HepG2 (cell line): ENCODE data around the gene ARMH4. TPM values are rescaled to one million over a fixed set of nuclear protein-coding genes. Genes with fewer than 3 reads are reported as not detected.

Experiments used
- ATAC-seq: fragments of 200-7000 bp; cut with Tn5 transposase; 3 replicates; pipeline ENCODE4 v1.9.1; 2020; ENCODE audit warnings: mild to moderate bottlenecking, moderate library complexity
- BruUV-seq: library from RNA; stranded (reverse); fragments of 400-500 nt; replicated peaks from 2 replicates; lab custom pipeline; 2021; lab: Mats Ljungman, UMichigan
- CTCF ChIA-PET: fragments of 300-600 bp; formaldehyde crosslinking; extraction: SDS; loops from one replicate; lab custom pipeline; 2021; ENCODE audit warnings: low total read pairs, inconsistent platforms, low intra/inter-chr PET ratio; lab: Yijun Ruan, JAX
- POLR2A ChIA-PET: fragments of 350-600 bp; sonication (Branson Sonifier 250); formaldehyde crosslinking; loops from one replicate; lab custom pipeline; 2020; ENCODE audit warnings: antibody characterized with exemption, inconsistent platforms; lab: Yijun Ruan, JAX
- DNase-seq: peaks from one replicate; pipeline ENCODE4 v3.0.0-alpha.2; 2015; ENCODE audit warnings: low spot score
- FAIRE-seq: peaks from 3 replicates; lab custom pipeline; 2011; peaks lifted over from hg19 to GRCh38; lab: Jason Lieb, UNC
- H2AFZ ChIP-seq: one replicate; pipeline ENCODE4 v1.6.1; 2011; ENCODE audit warnings: low read length, inconsistent platforms
- H3K27ac ChIP-seq: fragments of 300-600 bp; 3 replicates; pipeline ENCODE4 v1.8.0; 2011; ENCODE audit warnings: mixed run types, mild to moderate bottlenecking, mixed read lengths, low read length, inconsistent platforms; ENCODE audit not compliant: insufficient read depth; ENCODE audit errors: extremely low read length
- H3K27me3 ChIP-seq, 2 experiments: fragments of 200-600 bp in 1 of 2; 2 replicates in 1 of 2; 3 replicates in 1 of 2; pipeline versions ENCODE4 v1.6.0 to v1.8.0; 2011; ENCODE audit warnings: low read length in 2 of 2, mild to moderate bottlenecking in 2 of 2, moderate library complexity in 2 of 2, inconsistent platforms in 1 of 2; ENCODE audit not compliant: insufficient read depth in 2 of 2, control insufficient read depth in 1 of 2
- H3K36me3 ChIP-seq, 2 experiments: fragments of 200-600 bp in 1 of 2; replicated peaks in 1 of 2; 2 replicates in 1 of 2; 3 replicates in 1 of 2; pipeline versions ENCODE4 v1.5.1 to v1.8.0; 2011; ENCODE audit warnings: low read length in 2 of 2, inconsistent platforms in 1 of 2; ENCODE audit not compliant: insufficient read depth in 2 of 2, control insufficient read depth in 1 of 2
- H3K4me1 ChIP-seq: 2 replicates; pipeline ENCODE4 v1.5.1; 2012; ENCODE audit warnings: low read length, inconsistent platforms; ENCODE audit not compliant: insufficient read depth
- H3K4me2 ChIP-seq: 2 replicates; pipeline ENCODE4 v1.6.0; 2011; ENCODE audit warnings: low read depth, low read length, inconsistent platforms
- H3K4me3 ChIP-seq, 3 experiments: fragments of 200-600 bp in 1 of 3; sonication (generic), shearing (Covaris generic) in 1 of 3; replicated peaks in 1 of 3; 2 replicates each; pipeline ENCODE4 v1.5.1; 2011 to 2016; ENCODE audit warnings: low read length in 3 of 3, inconsistent platforms in 2 of 3, low read depth in 2 of 3, mild to moderate bottlenecking in 2 of 3, control low read depth in 1 of 3, mixed read lengths in 1 of 3; ENCODE audit not compliant: insufficient read depth in 1 of 3
- H3K79me2 ChIP-seq: one replicate; pipeline ENCODE4 v1.6.1; 2011; ENCODE audit warnings: low read length, inconsistent platforms; ENCODE audit not compliant: insufficient read depth
- H3K9ac ChIP-seq: 2 replicates; pipeline ENCODE4 v1.6.0; 2011; ENCODE audit warnings: mild to moderate bottlenecking, low read depth, low read length, inconsistent platforms; ENCODE audit not compliant: insufficient read depth
- H3K9me3 ChIP-seq: 2 replicates; pipeline ENCODE4 v1.5.1; 2012; ENCODE audit warnings: mild to moderate bottlenecking, low read length
- H4K20me1 ChIP-seq: 2 replicates; pipeline ENCODE4 v1.6.0; 2011; ENCODE audit warnings: inconsistent platforms, mild to moderate bottlenecking, low read length, moderate library complexity; ENCODE audit not compliant: insufficient read depth
- CCAR2 ChIP-seq: fragments of 200-400 bp; formaldehyde crosslinking; optimal IDR thresholded peaks from 2 replicates; pipeline ENCODE3; 2018; ENCODE audit warnings: low read depth, mild to moderate bottlenecking, low read length, moderate library complexity
- CHD2 ChIP-seq: IDR thresholded peaks from 2 replicates; pipeline ENCODE4 v1.6.1; 2011; ENCODE audit warnings: low read depth, low read length, improper control_type of control experiment
- GABPA ChIP-seq, 2 experiments: IDR thresholded peaks; 2 replicates each; pipeline ENCODE4 v1.6.1; 2011 to 2016; ENCODE audit warnings: low read depth in 2 of 2, low read length in 1 of 2, missing biosample characterization in 1 of 2, missing genetic modification characterization in 1 of 2
- HNRNPUL1 ChIP-seq: fragments of 200-400 bp; formaldehyde crosslinking; IDR thresholded peaks from 2 replicates; pipeline ENCODE4 v1.6.1; 2017; ENCODE audit warnings: low read depth, mild to moderate bottlenecking, low read length, moderate library complexity
- JUN ChIP-seq: sonication (generic); formaldehyde crosslinking; IDR thresholded peaks from 2 replicates; pipeline ENCODE4 v1.4.0; 2020; ENCODE audit warnings: mild to moderate bottlenecking, missing genetic modification reagents
- MAF1 ChIP-seq: sonication (generic); formaldehyde crosslinking; IDR thresholded peaks from 2 replicates; pipeline ENCODE4 v1.5.0; 2020; ENCODE audit warnings: missing genetic modification reagents, borderline replicate concordance
- NPAS2 ChIP-seq: sonication (generic); formaldehyde crosslinking; IDR thresholded peaks from 2 replicates; pipeline ENCODE4 v1.8.0; 2022; ENCODE audit warnings: mild to moderate bottlenecking, missing genetic modification reagents, borderline replicate concordance
- PBX3 ChIP-seq: sonication (generic); formaldehyde crosslinking; IDR thresholded peaks from 2 replicates; pipeline ENCODE4 v1.8.1; 2023; ENCODE audit warnings: missing genetic modification reagents, inconsistent platforms, borderline replicate concordance
- SMARCC2 ChIP-seq: fragments of 450-650 bp; IDR thresholded peaks from 2 replicates; pipeline ENCODE4 v1.6.1; 2017; ENCODE audit warnings: antibody characterized with exemption, mild to moderate bottlenecking
- TAF1 ChIP-seq: sonication (generic); formaldehyde crosslinking; IDR thresholded peaks from 2 replicates; pipeline ENCODE4 v1.4.0; 2020; ENCODE audit warnings: missing genetic modification reagents
- TP53 ChIP-seq: sonication (generic); formaldehyde crosslinking; conservative IDR thresholded peaks from 2 replicates; pipeline ENCODE4 v1.4.0; 2020; ENCODE audit warnings: missing genetic modification reagents
- ZHX1 ChIP-seq: sonication (generic); formaldehyde crosslinking; IDR thresholded peaks from 2 replicates; pipeline ENCODE4 v1.8.1; 2022; ENCODE audit warnings: low read depth, mild to moderate bottlenecking, missing genetic modification reagents
- ZNF296 ChIP-seq: sonication (generic); formaldehyde crosslinking; conservative IDR thresholded peaks from 2 replicates; pipeline ENCODE4 v1.5.0; 2020; ENCODE audit warnings: mild to moderate bottlenecking, missing genetic modification reagents
- ZNF558 ChIP-seq: sonication (generic); formaldehyde crosslinking; IDR thresholded peaks from 2 replicates; pipeline ENCODE4 v1.9.0; 2022; ENCODE audit warnings: mild to moderate bottlenecking, missing genetic modification reagents, borderline replicate concordance
- ZNF598 ChIP-seq: sonication (generic); formaldehyde crosslinking; IDR thresholded peaks from 2 replicates; pipeline ENCODE4 v1.5.1; 2020; ENCODE audit warnings: mild to moderate bottlenecking, missing genetic modification reagents, borderline replicate concordance
- ZNF776 ChIP-seq: sonication (generic); formaldehyde crosslinking; IDR thresholded peaks from 2 replicates; pipeline ENCODE4 v1.4.0; 2020; ENCODE audit warnings: mild to moderate bottlenecking, missing genetic modification reagents
- ZSCAN12 ChIP-seq: sonication (generic); formaldehyde crosslinking; IDR thresholded peaks from 2 replicates; pipeline ENCODE4 v1.9.0; 2021; ENCODE audit warnings: mild to moderate bottlenecking, missing genetic modification reagents
- in situ Hi-C: cut with HindIII; loops from 2 replicates; pipeline ENCODE4 v1.10.0; 2017; ENCODE audit warnings: low pct_unique_long_range_greater_than_20kb; ENCODE audit not compliant: extremely low pct_ligation_motif_present
- intact Hi-C: fragments of 100-400 bp; cut with micrococcal nuclease; formaldehyde crosslinking; loops from one replicate; pipeline ENCODE4 v1.10.0; 2022; ENCODE audit not compliant: unreplicated experiment
- polyA plus RNA-seq, 8 experiments: library from polyadenylated mRNA; depleted of rRNA in 3 of 8; stranded (reverse) in 7 of 8; unstranded in 1 of 8; fragments of >200 nt; fragmentation: Illumina TruSeq in 4 of 8; extraction: Trizol in 4 of 8; gene quantifications; 2 replicates each; pipeline versions ENCODE4 v1.2.1 to v1.2.3, GENCODE V29; 2011 to 2016; ENCODE audit warnings: low read depth in 4 of 8, missing spikeins in 1 of 8, mixed read lengths in 1 of 8; ENCODE audit not compliant: insufficient read depth in 1 of 8
- total RNA-seq, 5 experiments: library from RNA; depleted of rRNA; stranded (reverse); fragments of >200 nt; fragmentation: Illumina TruSeq; extraction: Trizol; gene quantifications; 2 replicates each; pipeline ENCODE4 v1.2.3, GENCODE V29; 2016; ENCODE audit warnings: low read depth in 1 of 5
- TF ChIP-seq, protein P1 (sequence below): sonication (generic); formaldehyde crosslinking; conservative IDR thresholded peaks from 2 replicates; pipeline ENCODE4 v1.8.0; 2022; ENCODE audit warnings: missing genetic modification reagents
- TF ChIP-seq, protein P2 (sequence below): sonication (generic); formaldehyde crosslinking; IDR thresholded peaks from 2 replicates; pipeline ENCODE4 v1.4.0; 2020; ENCODE audit warnings: low read depth, mild to moderate bottlenecking, missing genetic modification reagents

Gene ARMH4
- total and polyA plus RNA-seq, 2 of the 13 experiments (the other 11 are each of a cell fraction or from before 2014, with no cell fraction given): 0.02 to 0.18 TPM

- FAIRE-seq: no peak
- Histone ChIP-seq H2AFZ (no peak overlapping the region), H3K4me3 (no peak overlapping the region), H3K27me3 (no peaks in the 10 kb centered on the region; a peak in 1 of 5 replicates), H4K20me1 (no peaks in the 10 kb centered on the region), H3K9me3 (no peaks in the 10 kb centered on the region), H3K4me1 (no peaks in the 10 kb centered on the region), H3K9ac (no peak overlapping the region), H3K79me2 (no peaks in the 10 kb centered on the region), H3K27ac (no peak overlapping the region), H3K4me2 (no peak overlapping the region), H3K36me3 (no peaks in the 10 kb centered on the region)
- BruUV-seq: no TSS peak
- no peak for ATAC-seq
- intact Hi-C loops: no loop called here
- in situ Hi-C loops: no loop called here
- DNase-seq: no peak
- POLR2A ChIA-PET: no interaction called here
- CTCF ChIA-PET: no interaction called here
- TF ChIP-seq TAF1 (no peak), SMARCC2 (no peak), PBX3 (CRISPR knock-in tag) (no peak), MAF1 (no peak), ZNF598 (CRISPR knock-in tag) (no peak), ZNF558 (CRISPR knock-in tag) (no peak), GABPA (IDR thresholded peaks at IDR 0.05; ENCODE audit: low read depth, low read length) (no peak), GABPA (CRISPR knock-in tag; IDR thresholded peaks at IDR 0.05; ENCODE audit: low read depth) (no peak), TP53 (CRISPR knock-in tag) (no peak), HNRNPUL1 (no peak), ZNF776 (CRISPR knock-in tag) (no peak), JUN (CRISPR knock-in tag) (no peak), ZNF296 (CRISPR knock-in tag) (no peak), CHD2 (no peak), CCAR2 (no peak), NPAS2 (no peak), ZSCAN12 (CRISPR knock-in tag) (no peak), ZHX1 (CRISPR knock-in tag) (no peak)
- TF ChIP-seq, protein P1, sequence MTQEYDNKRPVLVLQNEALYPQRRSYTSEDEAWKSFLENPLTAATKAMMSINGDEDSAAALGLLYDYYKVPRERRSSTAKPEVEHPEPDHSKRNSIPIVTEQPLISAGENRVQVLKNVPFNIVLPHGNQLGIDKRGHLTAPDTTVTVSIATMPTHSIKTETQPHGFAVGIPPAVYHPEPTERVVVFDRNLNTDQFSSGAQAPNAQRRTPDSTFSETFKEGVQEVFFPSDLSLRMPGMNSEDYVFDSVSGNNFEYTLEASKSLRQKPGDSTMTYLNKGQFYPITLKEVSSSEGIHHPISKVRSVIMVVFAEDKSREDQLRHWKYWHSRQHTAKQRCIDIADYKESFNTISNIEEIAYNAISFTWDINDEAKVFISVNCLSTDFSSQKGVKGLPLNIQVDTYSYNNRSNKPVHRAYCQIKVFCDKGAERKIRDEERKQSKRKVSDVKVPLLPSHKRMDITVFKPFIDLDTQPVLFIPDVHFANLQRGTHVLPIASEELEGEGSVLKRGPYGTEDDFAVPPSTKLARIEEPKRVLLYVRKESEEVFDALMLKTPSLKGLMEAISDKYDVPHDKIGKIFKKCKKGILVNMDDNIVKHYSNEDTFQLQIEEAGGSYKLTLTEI: no peak
- TF ChIP-seq, protein P2, sequence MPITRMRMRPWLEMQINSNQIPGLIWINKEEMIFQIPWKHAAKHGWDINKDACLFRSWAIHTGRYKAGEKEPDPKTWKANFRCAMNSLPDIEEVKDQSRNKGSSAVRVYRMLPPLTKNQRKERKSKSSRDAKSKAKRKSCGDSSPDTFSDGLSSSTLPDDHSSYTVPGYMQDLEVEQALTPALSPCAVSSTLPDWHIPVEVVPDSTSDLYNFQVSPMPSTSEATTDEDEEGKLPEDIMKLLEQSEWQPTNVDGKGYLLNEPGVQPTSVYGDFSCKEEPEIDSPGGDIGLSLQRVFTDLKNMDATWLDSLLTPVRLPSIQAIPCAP (CRISPR knock-in tag): no peak
These were observed 73.5 kb downstream of the ARMH4 start for GRCh38 chr14:58078471-58078870.
